Measurements from ENCODE around the gene C1orf53.

Gene C1orf53

GRCh38 chr1:197912739-197913494 is 10.5 kb downstream of the C1orf53 start:
- DNase-seq (ENCODE audit: low read depth) = no peak
- peak overlapping the region; percentile 22 for H3K4me3 ChIP-seq (replicated peaks; ENCODE audit: low read depth, low read length)

GRCh38 chr1:197913495-197914276 is 11.3 kb downstream of the C1orf53 start:
- TF ChIP-seq CTCF (IDR thresholded peaks at IDR 0.05; ENCODE audit: low read length, missing control alignments) = no peak
- no peak overlapping the region for H3K4me3 ChIP-seq (replicated peaks; ENCODE audit: low read depth, low read length)
- DNase-seq (ENCODE audit: low read depth) = no peak

More at GRCh38 chr1:197912739-197913494, 10.5 kb downstream of the C1orf53 start:
- TF ChIP-seq CTCF (IDR thresholded peaks at IDR 0.05; ENCODE audit: low read length, missing control alignments) = no peak

GRCh38 chr1:197914510-197914909 is 12.1 kb downstream of the C1orf53 start:
- no peak for DNase-seq (ENCODE audit: low read depth)
- no peak for TF ChIP-seq CTCF (IDR thresholded peaks at IDR 0.05; ENCODE audit: low read length, missing control alignments)
- H3K4me3 ChIP-seq (replicated peaks; ENCODE audit: low read depth, low read length) = no peak overlapping the region

- no peak for DNase-seq (ENCODE audit: low read depth)
- TF ChIP-seq CTCF (IDR thresholded peaks at IDR 0.05; ENCODE audit: low read length, missing control alignments) = no peak
- H3K4me3 ChIP-seq (replicated peaks; ENCODE audit: low read depth, low read length) = peak overlapping the region; percentile 46
Observed at GRCh38 chr1:197915260-197915861, 12.9 kb downstream of the C1orf53 start.

GRCh38 chr1:197915862-197916499 is 13.6 kb downstream of the C1orf53 start:
- peak; percentile 60 for DNase-seq (ENCODE audit: low read depth)
- H3K4me3 ChIP-seq (replicated peaks; ENCODE audit: low read depth, low read length) = peak overlapping the region; percentile 46

More at GRCh38 chr1:197915862-197916499, 13.6 kb downstream of the C1orf53 start:
- peak; percentile 64 for TF ChIP-seq CTCF (IDR thresholded peaks at IDR 0.05; ENCODE audit: low read length, missing control alignments)
